NCI-H526 treated with DMSO at 0.1 percent for 48 hours (cell line): ENCODE data around the gene PGAM1.
"Not testable (repeated sequence)": the region's sequence is repeated elsewhere in the genome, so short reads cannot be mapped to it uniquely, and the experiment has no call there.

Experiments used
- DNase-seq: peaks from one replicate; lab custom pipeline; 2025; lab: John Stamatoyannopoulos, UW

Gene PGAM1

GRCh38 chr10:97425964-97426775 is at the start of gene PGAM1:
Gene PGAM1 (plus strand): TSS chr10:97426191. CDS start chr10:97426308, 117 bp downstream.
- peak; percentile 87 for DNase-seq

- no peak for DNase-seq
Measured at GRCh38 chr10:97376413-97376812, 49.6 kb upstream of the PGAM1 start.

GRCh38 chr10:97378933-97379921 is 46.8 kb upstream of the PGAM1 start:
- DNase-seq = no peak

- DNase-seq = no peak
Measured at GRCh38 chr10:97380516-97380915, 45.5 kb upstream of the PGAM1 start.

GRCh38 chr10:97381626-97382025 is 44.4 kb upstream of the PGAM1 start:
- DNase-seq = no peak

- DNase-seq = no peak
Measured at GRCh38 chr10:97383159-97383558, 42.8 kb upstream of the PGAM1 start.

- no peak for DNase-seq
Measured at GRCh38 chr10:97384156-97384555, 41.8 kb upstream of the PGAM1 start.

GRCh38 chr10:97384641-97385040 is 41.4 kb upstream of the PGAM1 start:
- no peak for DNase-seq

- DNase-seq = no peak
Measured at GRCh38 chr10:97385565-97385964, 40.4 kb upstream of the PGAM1 start.

GRCh38 chr10:97388152-97388551 is 37.8 kb upstream of the PGAM1 start:
- DNase-seq = no peak

- no peak for DNase-seq
Measured at GRCh38 chr10:97390091-97390490, 35.9 kb upstream of the PGAM1 start.

- DNase-seq = no peak
Measured at GRCh38 chr10:97393034-97393573, 32.9 kb upstream of the PGAM1 start.

- no peak for DNase-seq
Measured at GRCh38 chr10:97396056-97396455, 29.9 kb upstream of the PGAM1 start.

- DNase-seq = no peak
Measured at GRCh38 chr10:97399843-97400545, 26.0 kb upstream of the PGAM1 start.

GRCh38 chr10:97400665-97401454 is 25.1 kb upstream of the PGAM1 start, which contains the start of gene RRP12:
Gene RRP12 (minus strand): TSS chr10:97401340. CDS start chr10:97401231, 109 bp downstream.
- peak; percentile 75 for DNase-seq

- no peak for DNase-seq
Measured at GRCh38 chr10:97401455-97401919, 24.5 kb upstream of the PGAM1 start.

GRCh38 chr10:97404044-97404443 is 21.9 kb upstream of the PGAM1 start:
- no peak for DNase-seq

GRCh38 chr10:97406064-97406463 is 19.9 kb upstream of the PGAM1 start:
- DNase-seq = no peak

- DNase-seq = not testable (repeated sequence)
Measured at GRCh38 chr10:97406483-97406882, 19.5 kb upstream of the PGAM1 start.

GRCh38 chr10:97407211-97407951 is 18.6 kb upstream of the PGAM1 start:
- peak; percentile 83 for DNase-seq
